WTC11 (cell line): ENCODE measurements around the gene TIMELESS.

Experiments
- CBFB ChIP-seq: sonication (generic); formaldehyde crosslinking; IDR thresholded peaks from 2 replicates; pipeline ENCODE4 v1.8.1; 2022; ENCODE audit warnings: mild to moderate bottlenecking, low read depth, missing genetic modification reagents
- NFYB ChIP-seq: sonication (generic); formaldehyde crosslinking; conservative IDR thresholded peaks from 2 replicates; pipeline ENCODE4 v1.8.0; 2022; ENCODE audit warnings: low read depth, missing genetic modification reagents
- ZNF121 ChIP-seq: sonication (generic); formaldehyde crosslinking; IDR thresholded peaks from 2 replicates; pipeline ENCODE4 v1.8.0; 2023; ENCODE audit warnings: missing genetic modification reagents
- TF ChIP-seq, protein P1 (sequence below): fragments of 200-600 bp; IDR thresholded peaks from 2 replicates; pipeline ENCODE4 v1.8.0; 2022; ENCODE audit warnings: antibody characterized with exemption
- TF ChIP-seq, protein P2 (sequence below): sonication (generic); formaldehyde crosslinking; IDR thresholded peaks from 2 replicates; pipeline ENCODE4 v1.8.0; 2022; ENCODE audit warnings: mild to moderate bottlenecking, missing genetic modification reagents
- TF ChIP-seq, protein P3 (sequence below): sonication (generic); formaldehyde crosslinking; IDR thresholded peaks from 2 replicates; pipeline ENCODE4 v1.8.1; 2023; ENCODE audit warnings: mild to moderate bottlenecking, missing genetic modification reagents, moderate library complexity
- TF ChIP-seq, protein P4 (sequence below): sonication (generic); formaldehyde crosslinking; IDR thresholded peaks from 2 replicates; pipeline ENCODE4 v1.8.0; 2022; ENCODE audit warnings: mild to moderate bottlenecking, missing genetic modification reagents

DNA sequence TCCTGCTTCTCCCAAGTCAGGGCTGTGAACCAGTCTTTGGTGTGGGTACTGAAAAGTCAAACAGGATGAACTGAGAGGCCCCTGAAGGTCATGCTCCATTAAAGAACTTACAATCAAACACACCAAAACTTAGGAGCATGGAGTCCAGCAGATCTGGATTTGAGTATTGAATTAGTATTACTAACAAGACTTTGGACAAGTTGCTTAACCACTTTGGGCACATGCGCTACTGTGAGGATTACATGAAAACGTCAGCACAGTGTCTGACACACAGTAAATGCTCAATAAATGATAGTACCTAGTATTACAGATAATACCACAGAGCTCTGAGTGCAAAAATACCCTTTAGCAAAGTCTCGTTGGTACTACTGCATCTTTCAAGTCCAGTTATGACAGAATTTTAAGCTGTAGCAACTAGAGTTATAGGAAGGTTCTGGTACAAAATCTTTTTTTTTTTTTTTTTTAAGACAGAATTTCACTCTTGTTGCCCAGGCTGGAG, 23.2 kb downstream of the TIMELESS start:
- TF ChIP-seq, protein P1, sequence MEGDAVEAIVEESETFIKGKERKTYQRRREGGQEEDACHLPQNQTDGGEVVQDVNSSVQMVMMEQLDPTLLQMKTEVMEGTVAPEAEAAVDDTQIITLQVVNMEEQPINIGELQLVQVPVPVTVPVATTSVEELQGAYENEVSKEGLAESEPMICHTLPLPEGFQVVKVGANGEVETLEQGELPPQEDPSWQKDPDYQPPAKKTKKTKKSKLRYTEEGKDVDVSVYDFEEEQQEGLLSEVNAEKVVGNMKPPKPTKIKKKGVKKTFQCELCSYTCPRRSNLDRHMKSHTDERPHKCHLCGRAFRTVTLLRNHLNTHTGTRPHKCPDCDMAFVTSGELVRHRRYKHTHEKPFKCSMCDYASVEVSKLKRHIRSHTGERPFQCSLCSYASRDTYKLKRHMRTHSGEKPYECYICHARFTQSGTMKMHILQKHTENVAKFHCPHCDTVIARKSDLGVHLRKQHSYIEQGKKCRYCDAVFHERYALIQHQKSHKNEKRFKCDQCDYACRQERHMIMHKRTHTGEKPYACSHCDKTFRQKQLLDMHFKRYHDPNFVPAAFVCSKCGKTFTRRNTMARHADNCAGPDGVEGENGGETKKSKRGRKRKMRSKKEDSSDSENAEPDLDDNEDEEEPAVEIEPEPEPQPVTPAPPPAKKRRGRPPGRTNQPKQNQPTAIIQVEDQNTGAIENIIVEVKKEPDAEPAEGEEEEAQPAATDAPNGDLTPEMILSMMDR: no peak
- TF ChIP-seq, protein P2, sequence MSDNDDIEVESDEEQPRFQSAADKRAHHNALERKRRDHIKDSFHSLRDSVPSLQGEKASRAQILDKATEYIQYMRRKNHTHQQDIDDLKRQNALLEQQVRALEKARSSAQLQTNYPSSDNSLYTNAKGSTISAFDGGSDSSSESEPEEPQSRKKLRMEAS (CRISPR knock-in tag): no peak
- TF ChIP-seq NFYB (CRISPR knock-in tag) (no peak), CBFB (CRISPR knock-in tag) (no peak), ZNF121 (CRISPR knock-in tag) (no peak)
- TF ChIP-seq, protein P3, sequence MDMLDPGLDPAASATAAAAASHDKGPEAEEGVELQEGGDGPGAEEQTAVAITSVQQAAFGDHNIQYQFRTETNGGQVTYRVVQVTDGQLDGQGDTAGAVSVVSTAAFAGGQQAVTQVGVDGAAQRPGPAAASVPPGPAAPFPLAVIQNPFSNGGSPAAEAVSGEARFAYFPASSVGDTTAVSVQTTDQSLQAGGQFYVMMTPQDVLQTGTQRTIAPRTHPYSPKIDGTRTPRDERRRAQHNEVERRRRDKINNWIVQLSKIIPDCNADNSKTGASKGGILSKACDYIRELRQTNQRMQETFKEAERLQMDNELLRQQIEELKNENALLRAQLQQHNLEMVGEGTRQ (CRISPR knock-in tag): no peak
- TF ChIP-seq, protein P4, sequence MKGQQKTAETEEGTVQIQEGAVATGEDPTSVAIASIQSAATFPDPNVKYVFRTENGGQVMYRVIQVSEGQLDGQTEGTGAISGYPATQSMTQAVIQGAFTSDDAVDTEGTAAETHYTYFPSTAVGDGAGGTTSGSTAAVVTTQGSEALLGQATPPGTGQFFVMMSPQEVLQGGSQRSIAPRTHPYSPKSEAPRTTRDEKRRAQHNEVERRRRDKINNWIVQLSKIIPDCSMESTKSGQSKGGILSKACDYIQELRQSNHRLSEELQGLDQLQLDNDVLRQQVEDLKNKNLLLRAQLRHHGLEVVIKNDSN (CRISPR knock-in tag): no peak
